Measurements from ENCODE around the gene MEIS2. TPM values are rescaled to one million over a fixed set of nuclear protein-coding genes. Genes with fewer than 3 reads are reported as not detected.
A peak's percentile ranks its signal among the peaks of the same experiment; 100 is the strongest.

Gene MEIS2
- total and polyA plus RNA-seq, 9 donors, result 27.7 to 73.7 (median 47.7) TPM

DNA sequence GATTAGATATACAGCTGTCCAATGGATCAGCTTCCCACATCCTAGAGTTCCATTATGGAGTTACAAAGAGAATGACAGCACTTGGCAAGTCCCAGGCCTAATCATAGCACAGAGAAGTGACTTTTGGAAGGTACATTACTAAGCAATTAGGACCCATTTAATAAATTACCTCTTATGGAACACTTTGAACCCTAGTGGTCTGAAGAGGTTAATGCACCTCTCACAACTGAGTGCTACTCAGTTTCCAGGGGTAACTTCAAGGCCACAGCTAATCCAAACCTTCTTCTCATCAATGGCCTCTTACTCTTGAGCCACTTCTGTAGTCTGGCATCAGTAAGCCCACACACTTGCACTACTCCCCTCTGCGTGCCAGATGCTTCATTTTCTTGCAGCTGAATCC is 34.9 kb upstream of the MEIS2 start:
- intact Hi-C loops (cut with DNase I), result loop anchor here in 2 of 4 donors (5.0 to 10.0 kb wide), 2 partner anchors 250 to 253 kb away; no protein-coding TSS in a partner anchor
- TF ChIP-seq, protein P1, sequence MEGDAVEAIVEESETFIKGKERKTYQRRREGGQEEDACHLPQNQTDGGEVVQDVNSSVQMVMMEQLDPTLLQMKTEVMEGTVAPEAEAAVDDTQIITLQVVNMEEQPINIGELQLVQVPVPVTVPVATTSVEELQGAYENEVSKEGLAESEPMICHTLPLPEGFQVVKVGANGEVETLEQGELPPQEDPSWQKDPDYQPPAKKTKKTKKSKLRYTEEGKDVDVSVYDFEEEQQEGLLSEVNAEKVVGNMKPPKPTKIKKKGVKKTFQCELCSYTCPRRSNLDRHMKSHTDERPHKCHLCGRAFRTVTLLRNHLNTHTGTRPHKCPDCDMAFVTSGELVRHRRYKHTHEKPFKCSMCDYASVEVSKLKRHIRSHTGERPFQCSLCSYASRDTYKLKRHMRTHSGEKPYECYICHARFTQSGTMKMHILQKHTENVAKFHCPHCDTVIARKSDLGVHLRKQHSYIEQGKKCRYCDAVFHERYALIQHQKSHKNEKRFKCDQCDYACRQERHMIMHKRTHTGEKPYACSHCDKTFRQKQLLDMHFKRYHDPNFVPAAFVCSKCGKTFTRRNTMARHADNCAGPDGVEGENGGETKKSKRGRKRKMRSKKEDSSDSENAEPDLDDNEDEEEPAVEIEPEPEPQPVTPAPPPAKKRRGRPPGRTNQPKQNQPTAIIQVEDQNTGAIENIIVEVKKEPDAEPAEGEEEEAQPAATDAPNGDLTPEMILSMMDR (IDR thresholded peaks at IDR 0.05), result no peak
- TF ChIP-seq EP300 (IDR thresholded peaks at IDR 0.05), result no peak
- no peak for TF ChIP-seq POLR2A (IDR thresholded peaks at IDR 0.05)
- H3K36me3 ChIP-seq, result no peaks in the 10 kb centered on the region
- WGBS, 3 donors, result 67 to 72% (median 72%) methylated on average over 1 of the region's 1 CpG
- no peak overlapping the region for H3K4me3 ChIP-seq
- DNase-seq, result no peak
- no peaks in the 10 kb centered on the region for H3K9me3 ChIP-seq
- H3K4me1 ChIP-seq (ENCODE audit: insufficient read depth), result no peaks in the 10 kb centered on the region
- no peak overlapping the region for H3K27ac ChIP-seq
- no peaks in the 10 kb centered on the region for H3K27me3 ChIP-seq

DNA sequence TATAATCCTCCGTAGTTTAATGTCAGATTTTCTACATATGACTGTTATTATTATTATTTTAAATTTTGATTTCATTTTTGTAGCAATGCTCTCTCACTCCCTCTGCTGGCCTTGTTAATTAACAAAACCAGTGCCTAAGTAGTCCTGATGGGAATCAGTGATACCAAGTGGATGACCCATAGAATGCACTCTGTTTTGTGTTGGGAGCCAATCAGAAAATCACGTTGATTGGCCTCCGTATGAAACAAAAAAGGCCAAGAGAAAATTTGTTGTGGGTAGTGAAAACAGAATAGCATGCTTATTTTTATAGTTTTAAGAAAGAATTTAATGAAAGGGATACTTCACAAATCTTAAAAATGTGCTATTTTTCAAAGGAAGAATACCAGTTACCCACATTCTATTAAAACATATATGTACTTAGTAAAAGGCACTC is 34.4 kb upstream of the MEIS2 start:
- Histone ChIP-seq H3K27me3 (no peaks in the 10 kb centered on the region), H3K36me3 (no peaks in the 10 kb centered on the region), H3K27ac (no peak overlapping the region), H3K4me1 (ENCODE audit: insufficient read depth) (no peaks in the 10 kb centered on the region), H3K4me3 (no peak overlapping the region), H3K9me3 (no peaks in the 10 kb centered on the region)
- TF ChIP-seq, protein P1 (IDR thresholded peaks at IDR 0.05), result peak in 2 of 3 donors; percentile 52 to 57
- TF ChIP-seq POLR2A (IDR thresholded peaks at IDR 0.05) (no peak), EP300 (IDR thresholded peaks at IDR 0.05) (no peak)
- DNase-seq, result no peak
- 31 to 47% (median 35%) methylated on average over 3 of the region's 3 CpGs for WGBS, 3 donors
- intact Hi-C loops (cut with DNase I), result loop anchor here in 3 of 4 donors (5.0 to 10.0 kb wide), 2 partner anchors 250 to 252 kb away; no protein-coding TSS in a partner anchor

DNA sequence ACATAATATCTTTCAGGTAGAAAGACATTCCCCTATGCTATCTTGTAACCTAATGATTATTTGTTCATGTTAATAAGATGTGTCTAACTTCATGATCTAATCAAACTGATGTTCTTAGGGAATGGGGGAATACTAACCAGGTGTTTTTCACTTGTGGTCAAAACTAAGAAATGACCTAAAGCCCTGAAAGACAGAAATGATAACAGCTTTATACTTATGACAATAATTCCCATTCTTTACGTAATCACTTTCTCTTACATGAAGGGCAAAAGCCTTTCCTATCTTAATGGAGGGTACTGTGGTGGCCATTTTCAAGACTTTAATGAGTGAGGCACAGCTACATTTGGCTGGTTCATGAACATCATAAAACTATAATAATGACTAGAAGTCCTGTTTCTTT is 33.9 kb upstream of the MEIS2 start:
- no peaks in the 10 kb centered on the region for H3K27me3 ChIP-seq
- no peak overlapping the region for H3K27ac ChIP-seq
- H3K9me3 ChIP-seq, result no peaks in the 10 kb centered on the region
- intact Hi-C loops (cut with DNase I), result loop anchor here in 2 of 4 donors (5.0 to 10.0 kb wide), 2 partner anchors 249 to 252 kb away; no protein-coding TSS in a partner anchor
- no peak overlapping the region for H3K4me3 ChIP-seq
- no peaks in the 10 kb centered on the region for H3K4me1 ChIP-seq (ENCODE audit: insufficient read depth)
- WGBS, 3 donors, result 68 to 83% (median 79%) methylated on average over 1 of the region's 1 CpG
- no peak for TF ChIP-seq EP300 (IDR thresholded peaks at IDR 0.05)
- TF ChIP-seq, protein P1 (IDR thresholded peaks at IDR 0.05), result no peak
- TF ChIP-seq POLR2A (IDR thresholded peaks at IDR 0.05), result no peak
- H3K36me3 ChIP-seq, result no peaks in the 10 kb centered on the region
- no peak for DNase-seq

- Histone ChIP-seq H3K9me3 (no peaks in the 10 kb centered on the region), H3K4me1 (ENCODE audit: insufficient read depth) (no peaks in the 10 kb centered on the region), H3K27ac (no peak overlapping the region), H3K27me3 (no peaks in the 10 kb centered on the region), H3K4me3 (no peak overlapping the region), H3K36me3 (no peaks in the 10 kb centered on the region)
- TF ChIP-seq EP300 (IDR thresholded peaks at IDR 0.05), result no peak
- TF ChIP-seq POLR2A (IDR thresholded peaks at IDR 0.05), result no peak
- TF ChIP-seq, protein P1 (IDR thresholded peaks at IDR 0.05), result no peak
- intact Hi-C loops (cut with DNase I), result loop anchor here in 2 of 4 donors (5.0 to 10.0 kb wide), 2 partner anchors 249 to 251 kb away; no protein-coding TSS in a partner anchor
- WGBS, 3 donors, result 0 to 2% (median 0%) methylated on average over 1 of the region's 1 CpG
- no peak for DNase-seq
Observed at GRCh38 chr15:37133602-37134001, 33.3 kb upstream of the MEIS2 start.
